Hair follicle dermal papilla cell (primary cell): ENCODE results near the gene PDK4. TPM values are rescaled to one million over a fixed set of nuclear protein-coding genes. Genes with fewer than 3 reads are reported as not detected.

Source experiments
- total RNA-seq: library from RNA; depleted of rRNA; stranded (reverse); fragments of >200 nt; gene quantifications from 2 replicates; pipeline ENCODE4 v1.2.3, GENCODE V29; 2012

The PDK4 gene
- total RNA-seq: 0.49 TPM in 2 replicates

DNA sequence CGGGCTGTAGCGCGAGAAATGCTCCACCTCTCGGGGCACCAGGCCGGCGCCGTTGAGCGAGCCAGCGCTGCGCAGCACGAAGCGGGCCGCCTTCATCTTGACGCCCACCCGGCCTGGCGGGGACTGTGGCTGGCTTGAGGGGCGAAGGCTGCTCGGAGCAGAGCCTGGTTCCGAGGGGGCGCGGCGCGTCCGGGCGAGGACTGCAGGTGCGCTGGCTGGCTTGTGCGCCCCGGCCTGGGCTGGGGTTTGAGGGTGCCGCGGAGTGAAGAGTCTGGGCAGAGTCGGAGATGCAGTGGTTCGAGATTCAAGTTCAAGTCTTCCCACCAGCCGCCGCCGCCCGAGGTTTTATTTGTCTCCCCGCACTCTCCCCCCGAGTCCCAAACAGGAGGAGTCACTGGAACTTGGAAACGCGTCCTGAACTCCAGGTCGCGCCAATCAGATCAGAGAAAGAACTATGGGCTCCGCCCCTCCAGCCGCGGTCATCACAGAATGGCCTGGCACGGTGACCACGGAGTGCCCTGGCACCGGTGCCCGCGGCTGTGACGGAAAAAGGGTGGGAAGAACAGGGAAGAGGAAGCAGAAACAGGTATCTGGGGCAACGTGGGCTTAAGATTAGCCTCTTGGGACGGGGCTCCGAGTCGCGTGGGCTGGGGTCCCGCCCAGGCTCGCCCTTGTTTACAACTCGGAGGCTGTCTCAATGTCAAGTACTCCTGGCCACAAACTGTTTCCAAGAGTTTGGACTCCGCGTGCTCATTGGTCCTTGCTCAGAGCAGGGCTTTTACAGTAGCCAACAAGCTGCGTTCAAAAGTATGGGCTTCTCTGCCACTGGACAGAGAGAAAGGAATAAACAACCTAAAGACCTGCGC is at the start of gene PDK4:
Gene PDK4, minus strand, starts transcription at position 319 of the 866 bp plus-strand sequence. Its CDS starts 223 bp downstream, at position 96.

Other genes with a start within 250 kb of the PDK4 start
- gene PON3, start 200.1 kb downstream of the PDK4 start, total RNA-seq: 1.9 and 2.2 TPM in 2 replicates
- gene PON2, start 161.5 kb downstream of the PDK4 start, total RNA-seq: 60.2 and 64.7 TPM in 2 replicates
- 0.16 TPM in 1 of 2 replicates, not detected in the other for gene ASB4, start 110.6 kb downstream of the PDK4 start, total RNA-seq
- 0.81 and 0.85 TPM in 2 replicates for gene DYNC1I1, start 176.0 kb upstream of the PDK4 start, total RNA-seq